ENCODE data around the gene FLII.

FLII gene

GRCh38 chr17:18203308-18203707 lies 55.2 kb downstream of the FLII start:
- no peak overlapping the region for H3K4me3 ChIP-seq (ENCODE audit: low read length)
- H3K9me3 ChIP-seq (ENCODE audit: control insufficient read depth, low read depth, low read length), result no peaks in the 10 kb centered on the region
- peaks cover 29% of the 10 kb centered on the region for H3K36me3 ChIP-seq (ENCODE audit: control insufficient read depth, low read depth, low read length)
- no peaks in the 10 kb centered on the region for H3K4me1 ChIP-seq (ENCODE audit: control insufficient read depth, low read depth, low read length)
- H3K9ac ChIP-seq (ENCODE audit: low read length), result no peak overlapping the region
- H3K27ac ChIP-seq (ENCODE audit: low read length), result no peak overlapping the region
- no peaks in the 10 kb centered on the region for H3K27me3 ChIP-seq (ENCODE audit: control insufficient read depth, insufficient read depth, low read length)

GRCh38 chr17:18201108-18201507 lies 57.4 kb downstream of the FLII start:
- peaks cover 38% of the 10 kb centered on the region for H3K36me3 ChIP-seq (ENCODE audit: control insufficient read depth, low read depth, low read length)
- H3K4me1 ChIP-seq (ENCODE audit: control insufficient read depth, low read depth, low read length), result no peaks in the 10 kb centered on the region
- no peaks in the 10 kb centered on the region for H3K9me3 ChIP-seq (ENCODE audit: control insufficient read depth, low read depth, low read length)
- H3K9ac ChIP-seq (ENCODE audit: low read length), result no peak overlapping the region
- no peak overlapping the region for H3K27ac ChIP-seq (ENCODE audit: low read length)
- no peak overlapping the region for H3K4me3 ChIP-seq (ENCODE audit: low read length)
- H3K27me3 ChIP-seq (ENCODE audit: control insufficient read depth, insufficient read depth, low read length), result no peaks in the 10 kb centered on the region

- no peaks in the 10 kb centered on the region for H3K27me3 ChIP-seq (ENCODE audit: control insufficient read depth, insufficient read depth, low read length)
- no peaks in the 10 kb centered on the region for H3K9me3 ChIP-seq (ENCODE audit: control insufficient read depth, low read depth, low read length)
- H3K4me1 ChIP-seq (ENCODE audit: control insufficient read depth, low read depth, low read length), result no peaks in the 10 kb centered on the region
- no peak overlapping the region for H3K9ac ChIP-seq (ENCODE audit: low read length)
- no peak overlapping the region for H3K27ac ChIP-seq (ENCODE audit: low read length)
- H3K4me3 ChIP-seq (ENCODE audit: low read length), result no peak overlapping the region
- H3K36me3 ChIP-seq (ENCODE audit: control insufficient read depth, low read depth, low read length), result peaks cover 47% of the 10 kb centered on the region
These were observed 60.0 kb downstream of the FLII start for GRCh38 chr17:18198530-18198929.

GRCh38 chr17:18197535-18198194 lies 60.9 kb downstream of the FLII start:
- Histone ChIP-seq H3K4me1 (ENCODE audit: control insufficient read depth, low read depth, low read length) (no peaks in the 10 kb centered on the region), H3K36me3 (ENCODE audit: control insufficient read depth, low read depth, low read length) (peaks cover 47% of the 10 kb centered on the region), H3K27ac (ENCODE audit: low read length) (no peak overlapping the region), H3K4me3 (ENCODE audit: low read length) (no peak overlapping the region), H3K9me3 (ENCODE audit: control insufficient read depth, low read depth, low read length) (no peaks in the 10 kb centered on the region), H3K27me3 (ENCODE audit: control insufficient read depth, insufficient read depth, low read length) (no peaks in the 10 kb centered on the region), H3K9ac (ENCODE audit: low read length) (no peak overlapping the region)

- Histone ChIP-seq H3K4me3 (ENCODE audit: low read length) (no peak overlapping the region), H3K9ac (ENCODE audit: low read length) (no peak overlapping the region), H3K9me3 (ENCODE audit: control insufficient read depth, low read depth, low read length) (no peaks in the 10 kb centered on the region), H3K27me3 (ENCODE audit: control insufficient read depth, insufficient read depth, low read length) (no peaks in the 10 kb centered on the region), H3K4me1 (ENCODE audit: control insufficient read depth, low read depth, low read length) (no peaks in the 10 kb centered on the region), H3K36me3 (ENCODE audit: control insufficient read depth, low read depth, low read length) (peaks cover 54% of the 10 kb centered on the region), H3K27ac (ENCODE audit: low read length) (no peak overlapping the region)
These were observed 63.3 kb downstream of the FLII start for GRCh38 chr17:18195246-18195645.
